RWPE1 (cell line): ENCODE results near the gene DPH1.

Experiments used
- CTCF ChIA-PET: fragments of 350-600 bp; sonication (Branson Sonifier 250); formaldehyde crosslinking; extraction: SDS; loops from one replicate; lab custom pipeline; 2021; lab: Yijun Ruan, JAX
- POLR2A ChIA-PET: fragments of 400-600 bp; formaldehyde crosslinking; extraction: SDS; loops from one replicate; lab custom pipeline; 2020; ENCODE audit warnings: antibody characterized with exemption; ENCODE audit not compliant: low non-redundant PET; lab: Yijun Ruan, JAX
- DNase-seq: peaks from one replicate; pipeline ENCODE4 v3.0.0; 2012; ENCODE audit warnings: low spot score
- H3K27ac ChIP-seq: fragments of 450-650 bp; 2 replicates; pipeline ENCODE4 v1.5.1; 2017
- CTCF ChIP-seq: fragments of 450-650 bp; conservative IDR thresholded peaks from 2 replicates; pipeline ENCODE4 v1.5.1; 2017; ENCODE audit warnings: low read depth, mild to moderate bottlenecking

The DPH1 gene

GRCh38 chr17:1997289-1997926, 32.5 kb upstream of the DPH1 start:
- POLR2A ChIA-PET = no interaction called here
- no peak for TF ChIP-seq CTCF
- H3K27ac ChIP-seq = peak overlapping the region; percentile 91
- CTCF ChIA-PET = interaction anchor here (0.5 to 0.6 kb wide), 2 partner anchors 67 to 87 kb away, joined by 3 read pairs; no protein-coding TSS in a partner anchor
- no peak for DNase-seq

- H3K27ac ChIP-seq = peak overlapping the region; percentile 91
- ChIA-PET CTCF (no interaction called here), POLR2A (no interaction called here)
- no peak for TF ChIP-seq CTCF
- no peak for DNase-seq
Observed at GRCh38 chr17:1997927-1998742, 31.8 kb upstream of the DPH1 start.

GRCh38 chr17:1999557-2000251, 30.2 kb upstream of the DPH1 start:
- ChIA-PET POLR2A (interaction anchor here (0.5 to 0.6 kb wide), 2 partner anchors 12 to 160 kb away, joined by 3 to 6 read pairs; no protein-coding TSS in a partner anchor), CTCF (interaction anchor here (0.6 to 1.0 kb wide), 2 partner anchors 91 to 856 kb away, joined by 3 read pairs; no protein-coding TSS in a partner anchor)
- TF ChIP-seq CTCF = no peak
- no peak for DNase-seq
- H3K27ac ChIP-seq = peak overlapping the region; percentile 91

- CTCF ChIA-PET = no interaction called here
- peak overlapping the region; percentile 55 for H3K27ac ChIP-seq
- POLR2A ChIA-PET = no interaction called here
- DNase-seq = no peak
- TF ChIP-seq CTCF = no peak
Observed at GRCh38 chr17:2002767-2003329, 27.1 kb upstream of the DPH1 start.

- TF ChIP-seq CTCF = no peak
- H3K27ac ChIP-seq = no peak overlapping the region
- POLR2A ChIA-PET = no interaction called here
- DNase-seq = no peak
- CTCF ChIA-PET = no interaction called here
Observed at GRCh38 chr17:2003525-2003924, 26.4 kb upstream of the DPH1 start.
